Gastroesophageal sphincter (tissue), 4 donors: ENCODE results near the gene EML4. TPM values are rescaled to one million over a fixed set of nuclear protein-coding genes. Genes with fewer than 3 reads are reported as not detected.
"Not testable (repeated sequence)": the region's sequence is repeated elsewhere in the genome, so short reads cannot be mapped to it uniquely, and the experiment has no call there.

Source experiments
- ATAC-seq: fragments of 150-250 bp; one replicate; pipeline ENCODE4 v1.9.1; 2016; ENCODE audit warnings: mild to moderate bottlenecking, moderate library complexity
- H3K27ac ChIP-seq, 4 donors: fragments of 200-600 bp; sonication (generic) in 3 of 4; 1 replicate in 3 of 4; 2 replicates in 1 of 4; pipeline ENCODE4 v1.5.1; 2016 to 2019
- H3K27me3 ChIP-seq: fragments of 200-600 bp; sonication (generic); one replicate; pipeline ENCODE4 v1.5.1; 2019
- H3K36me3 ChIP-seq, 2 donors: fragments of 200-600 bp; sonication (generic); one replicate each; pipeline ENCODE4 v1.5.1; 2019; ENCODE audit warnings: control low read depth in 1 of 2
- H3K4me1 ChIP-seq, 3 donors: fragments of 200-600 bp; sonication (generic); 1 replicate in 2 of 3; 2 replicates in 1 of 3; pipeline ENCODE4 v1.5.1; 2016 to 2019; ENCODE audit warnings: control low read depth in 2 of 3
- H3K4me3 ChIP-seq, 2 donors: fragments of 200-600 bp; sonication (generic); one replicate each; pipeline ENCODE4 v1.5.1; 2019; ENCODE audit warnings: mild to moderate bottlenecking in 1 of 2, moderate library complexity in 1 of 2
- H3K9me3 ChIP-seq, 3 donors: fragments of 200-600 bp; sonication (generic); one replicate each; pipeline ENCODE4 v1.5.1; 2017 to 2019; ENCODE audit warnings: control low read depth in 2 of 3
- EP300 ChIP-seq: sonication (generic); formaldehyde crosslinking; IDR thresholded peaks from one replicate; pipeline ENCODE4 v1.6.1; 2017; ENCODE audit warnings: antibody characterized with exemption, mild to moderate bottlenecking
- POLR2A ChIP-seq, 2 donors: fragments of 450-650 bp; IDR thresholded peaks; one replicate each; pipeline ENCODE4 v1.6.1; 2017; ENCODE audit warnings: antibody characterized with exemption in 2 of 2, mild to moderate bottlenecking in 2 of 2, moderate library complexity in 1 of 2
- POLR2AphosphoS5 ChIP-seq: sonication (generic); formaldehyde crosslinking; IDR thresholded peaks from one replicate; pipeline ENCODE4 v1.6.1; 2017; ENCODE audit warnings: antibody characterized with exemption
- whole genome bisulfite sequencing, 2 donors: methylation state at CpG; one replicate each; pipeline ENCODE4 v1.1.5; 2018; ENCODE audit warnings: low coverage in 1 of 2; 5-methylcytosine and 5-hydroxymethylcytosine counted together
- total RNA-seq, 4 donors: library from RNA; depleted of rRNA; stranded (reverse); fragments of >200 nt; gene quantifications; one replicate each; pipeline ENCODE4 v1.1.0, GENCODE V29; 2016
- TF ChIP-seq, protein P1 (sequence below), 4 experiments: fragments of 200-600 bp in 2 of 4; fragments of 450-650 bp in 2 of 4; sonication (generic) in 1 of 4; IDR thresholded peaks; one replicate each; pipeline ENCODE4 v1.5.1; 2017 to 2019; ENCODE audit warnings: antibody characterized with exemption in 4 of 4, mild to moderate bottlenecking in 2 of 4, moderate library complexity in 2 of 4

The EML4 gene
- total RNA-seq, 4 donors from 2014 or later: 18.5 to 31.4 (median 23.7) TPM

DNA sequence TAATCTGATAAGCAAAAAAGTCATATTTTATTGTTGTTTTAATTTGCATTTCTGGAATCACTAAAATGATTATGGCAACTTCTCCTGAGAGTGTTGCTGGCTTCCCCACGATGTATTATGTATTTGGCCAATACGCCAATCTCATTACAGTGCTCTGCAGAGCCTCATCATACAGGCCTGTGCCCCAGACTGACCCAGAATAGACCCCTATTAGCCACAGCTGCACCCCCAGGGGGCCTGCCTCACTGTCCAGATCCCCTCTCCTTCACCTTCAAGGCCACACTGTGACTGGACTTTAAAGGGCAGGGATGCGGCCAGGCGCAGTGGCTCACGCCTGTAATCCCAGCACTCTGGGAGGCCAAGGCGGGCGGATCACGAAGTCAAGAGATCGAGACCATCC lies 209.3 kb downstream of the EML4 start:
- H3K27me3 ChIP-seq: no peaks in the 10 kb centered on the region
- TF ChIP-seq POLR2AphosphoS5 (no peak), POLR2A (IDR thresholded peaks at IDR 0.05) (no peak), EP300 (no peak)
- TF ChIP-seq, protein P1, sequence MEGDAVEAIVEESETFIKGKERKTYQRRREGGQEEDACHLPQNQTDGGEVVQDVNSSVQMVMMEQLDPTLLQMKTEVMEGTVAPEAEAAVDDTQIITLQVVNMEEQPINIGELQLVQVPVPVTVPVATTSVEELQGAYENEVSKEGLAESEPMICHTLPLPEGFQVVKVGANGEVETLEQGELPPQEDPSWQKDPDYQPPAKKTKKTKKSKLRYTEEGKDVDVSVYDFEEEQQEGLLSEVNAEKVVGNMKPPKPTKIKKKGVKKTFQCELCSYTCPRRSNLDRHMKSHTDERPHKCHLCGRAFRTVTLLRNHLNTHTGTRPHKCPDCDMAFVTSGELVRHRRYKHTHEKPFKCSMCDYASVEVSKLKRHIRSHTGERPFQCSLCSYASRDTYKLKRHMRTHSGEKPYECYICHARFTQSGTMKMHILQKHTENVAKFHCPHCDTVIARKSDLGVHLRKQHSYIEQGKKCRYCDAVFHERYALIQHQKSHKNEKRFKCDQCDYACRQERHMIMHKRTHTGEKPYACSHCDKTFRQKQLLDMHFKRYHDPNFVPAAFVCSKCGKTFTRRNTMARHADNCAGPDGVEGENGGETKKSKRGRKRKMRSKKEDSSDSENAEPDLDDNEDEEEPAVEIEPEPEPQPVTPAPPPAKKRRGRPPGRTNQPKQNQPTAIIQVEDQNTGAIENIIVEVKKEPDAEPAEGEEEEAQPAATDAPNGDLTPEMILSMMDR (IDR thresholded peaks at IDR 0.05): no peak
- no peak overlapping the region for H3K4me3 ChIP-seq
- H3K9me3 ChIP-seq: no peaks in the 10 kb centered on the region
- no peak overlapping the region for H3K27ac ChIP-seq
- H3K36me3 ChIP-seq: no peaks in the 10 kb centered on the region
- WGBS, 2 donors: 95% methylated on average over 2 to 4 of the region's 9 CpGs
- ATAC-seq: no peak
- H3K4me1 ChIP-seq: no peaks in the 10 kb centered on the region

DNA sequence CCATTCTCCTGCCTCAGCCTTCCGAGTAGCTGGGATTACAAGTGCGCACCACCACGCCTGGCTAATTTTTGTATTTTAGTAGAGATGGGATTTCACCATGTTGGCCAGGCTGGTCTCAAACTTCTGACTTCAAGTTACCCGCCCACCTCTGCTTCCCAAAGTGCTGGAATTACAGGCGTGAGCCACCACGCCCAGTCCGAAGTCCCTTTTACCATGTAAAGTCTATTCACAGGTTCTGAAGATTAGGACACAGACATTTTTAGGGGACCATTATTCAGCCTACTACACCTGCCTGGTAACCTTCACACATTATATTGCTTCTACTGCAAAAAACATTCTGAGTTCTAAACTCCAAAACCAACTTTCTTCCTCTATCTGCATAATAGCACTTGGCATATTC lies 210.9 kb downstream of the EML4 start:
- H3K27ac ChIP-seq, H3K4me3 ChIP-seq, ATAC-seq, H3K4me1 ChIP-seq, H3K27me3 ChIP-seq, H3K9me3 ChIP-seq, H3K36me3 ChIP-seq: not testable (repeated sequence)
- 96 to 100% methylated on average over 1 to 6 of the region's 7 CpGs for WGBS, 2 donors

DNA sequence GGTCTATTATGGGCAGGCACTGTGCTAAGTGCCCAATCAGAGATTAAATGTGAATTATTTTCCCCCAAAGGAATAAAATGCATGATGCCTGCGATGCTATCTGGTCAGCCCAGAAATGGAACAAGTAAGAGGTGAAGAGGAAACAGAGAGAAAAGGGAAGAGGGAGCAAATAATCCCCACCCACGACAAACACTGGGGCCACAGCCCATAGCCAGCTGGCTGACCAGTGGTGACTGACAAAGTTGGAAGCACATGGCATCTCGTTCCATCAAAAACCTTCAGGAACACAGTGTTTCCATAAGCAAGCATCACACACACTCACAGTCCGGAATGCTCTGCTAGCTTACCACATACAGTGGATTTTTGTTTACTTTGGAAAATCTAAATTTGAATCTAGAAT lies 213.0 kb downstream of the EML4 start:
- Histone ChIP-seq H3K9me3 (no peaks in the 10 kb centered on the region), H3K4me3 (no peak overlapping the region), H3K36me3 (no peaks in the 10 kb centered on the region), H3K4me1 (no peaks in the 10 kb centered on the region), H3K27ac (no peak overlapping the region), H3K27me3 (no peaks in the 10 kb centered on the region)
- TF ChIP-seq EP300: no peak
- 80 to 83% methylated on average over 2 to 4 of the region's 4 CpGs for WGBS, 2 donors
- ATAC-seq: no peak

Other genes starting within 250 kb of the EML4 start
- 100 to 1,000 TPM in 3 of 4 donors, 10 to 100 TPM in 1; 89.0 to 277 (median 194) TPM for gene PKDCC, start 121.3 kb upstream of the EML4 start, total RNA-seq
- 100 to 1,000 TPM in 3 of 4 donors, 10 to 100 TPM in 1; 85.3 to 131 (median 113) TPM for gene COX7A2L, start 191.9 kb downstream of the EML4 start, total RNA-seq